HL-60 (cell line): ENCODE measurements around the gene VAMP5.

Experiments
- DNase-seq, 2 experiments: peaks; one replicate each; pipeline ENCODE4 v3.0.0-alpha.2; 2010 to 2020; ENCODE audit warnings: low read depth in 1 of 2, low spot score in 1 of 2
- H3K27ac ChIP-seq: fragments of 250-450 bp; sonication (Bioruptor Pico); replicated peaks from 2 replicates; pipeline ENCODE4 v1.5.1; 2020; ENCODE audit warnings: mild to moderate bottlenecking, moderate library complexity
- H3K27me3 ChIP-seq: fragments of 250-450 bp; sonication (Bioruptor Pico); 2 replicates; pipeline ENCODE4 v1.5.1; 2021; ENCODE audit warnings: mild to moderate bottlenecking, moderate library complexity; ENCODE audit not compliant: insufficient read depth, poor library complexity, severe bottlenecking
- H3K4me3 ChIP-seq: replicated peaks from 2 replicates; pipeline ENCODE4 v1.5.1; 2011; ENCODE audit warnings: mild to moderate bottlenecking, control low read depth, low read length; ENCODE audit not compliant: insufficient read depth
- CTCF ChIP-seq: IDR thresholded peaks from one replicate; pipeline ENCODE4 v1.5.1; 2011; ENCODE audit warnings: low read length, control low read depth, inconsistent platforms; ENCODE audit not compliant: insufficient read depth
- GABPA ChIP-seq: IDR thresholded peaks from 2 replicates; pipeline ENCODE4 v1.6.1; 2012; ENCODE audit warnings: low read depth
- POLR2AphosphoS5 ChIP-seq: IDR thresholded peaks from 2 replicates; pipeline ENCODE4 v1.6.1; 2012; ENCODE audit warnings: low read depth
- REST ChIP-seq: IDR thresholded peaks from 2 replicates; pipeline ENCODE4 v1.6.1; 2012; ENCODE audit warnings: low read depth; ENCODE audit not compliant: insufficient replicate concordance
- SPI1 ChIP-seq: IDR thresholded peaks from 2 replicates; pipeline ENCODE4 v1.6.1; 2012; ENCODE audit warnings: low read depth, mild to moderate bottlenecking, borderline replicate concordance

Gene VAMP5

GRCh38 chr2:85577386-85578242 is 6.6 kb upstream of the VAMP5 start, which contains the start of gene VAMP8:
TSS of gene VAMP8 (plus strand) at chr2:85577586. CDS start at chr2:85577647, 61 bp downstream.
- DNase-seq = peak; percentile 86 to 90
- TF ChIP-seq POLR2AphosphoS5 = peak; percentile 76
- peak; percentile 36 for TF ChIP-seq REST
- no peak for TF ChIP-seq GABPA
- TF ChIP-seq SPI1 = peak; percentile 62; the same call in 1 of the 2 replicates
- no peak for TF ChIP-seq CTCF
- Histone ChIP-seq H3K27ac (peak within 1 kb of the TSS; percentile 99), H3K27me3 (no peaks in the 10 kb centered on the region), H3K4me3 (peak within 1 kb of the TSS; percentile 70)

- H3K4me3 ChIP-seq = peak overlapping the region; percentile 70
- TF ChIP-seq SPI1 = peak; percentile 98
- peak; percentile 24 for TF ChIP-seq REST
- TF ChIP-seq CTCF = no peak
- TF ChIP-seq POLR2AphosphoS5 = peak; percentile 78; the same call in 1 of the 2 replicates
- TF ChIP-seq GABPA = no peak
- H3K27me3 ChIP-seq = no peaks in the 10 kb centered on the region
- peak overlapping the region; percentile 99 for H3K27ac ChIP-seq
- DNase-seq = peak; percentile 86 to 95
Observed at GRCh38 chr2:85578243-85579180, 5.7 kb upstream of the VAMP5 start.

GRCh38 chr2:85579266-85579935 is 4.8 kb upstream of the VAMP5 start:
- Histone ChIP-seq H3K27me3 (no peaks in the 10 kb centered on the region), H3K4me3 (peak overlapping the region; percentile 70), H3K27ac (peak overlapping the region; percentile 99)
- TF ChIP-seq POLR2AphosphoS5 (peak; percentile 65; the same call in 1 of the 2 replicates), REST (no peak), CTCF (no peak), SPI1 (peak; percentile 93), GABPA (no peak)
- DNase-seq = peak in 1 of 2 experiments; percentile 90
